Neural progenitor cell (in vitro differentiated cells): ENCODE measurements around the gene ATP6V0C. TPM values are rescaled to one million over a fixed set of nuclear protein-coding genes. Genes with fewer than 3 reads are reported as not detected.
A peak's percentile ranks its signal among the peaks of the same experiment; 100 is the strongest.

Experiments
- DNase-seq: peaks from one replicate; pipeline ENCODE4 v3.0.0-alpha.2; 2016; ENCODE audit warnings: low spot score
- H2AFZ ChIP-seq: fragments of 200-600 bp; sonication (generic); replicated peaks from 2 replicates; pipeline ENCODE4 v1.6.1; 2016; ENCODE audit warnings: antibody characterized with exemption
- H3F3A ChIP-seq: fragments of 200-600 bp; sonication (generic); 2 replicates; pipeline ENCODE4 v1.6.1; 2016; ENCODE audit warnings: antibody characterized with exemption, low read depth
- H3K27ac ChIP-seq: fragments of 200-600 bp; sonication (generic); 2 replicates; pipeline ENCODE4 v1.5.1; 2016; ENCODE audit warnings: mild to moderate bottlenecking
- H3K27me3 ChIP-seq: fragments of 200-600 bp; sonication (generic); 2 replicates; pipeline ENCODE4 v1.6.1; 2016; ENCODE audit warnings: mild to moderate bottlenecking, moderate library complexity
- H3K36me3 ChIP-seq: fragments of 200-600 bp; sonication (generic); 2 replicates; pipeline ENCODE4 v1.5.1; 2016
- H3K4me1 ChIP-seq: fragments of 200-600 bp; sonication (generic); 2 replicates; pipeline ENCODE4 v1.6.1; 2016; ENCODE audit warnings: mixed run types
- H3K4me2 ChIP-seq: fragments of 200-600 bp; sonication (generic); 2 replicates; pipeline ENCODE4 v1.6.1; 2016
- H3K4me3 ChIP-seq: fragments of 200-600 bp; sonication (generic); 2 replicates; pipeline ENCODE4 v1.5.1; 2016
- H3K79me2 ChIP-seq: fragments of 200-600 bp; sonication (generic); 2 replicates; pipeline ENCODE4 v1.6.1; 2016; ENCODE audit warnings: low read depth
- H3K9ac ChIP-seq: fragments of 200-600 bp; sonication (generic); 2 replicates; pipeline ENCODE4 v1.6.1; 2016
- H3K9me3 ChIP-seq: fragments of 200-600 bp; sonication (generic); 2 replicates; pipeline ENCODE4 v1.5.1; 2016; ENCODE audit warnings: low read depth
- H4K20me1 ChIP-seq: fragments of 200-600 bp; sonication (generic); 2 replicates; pipeline ENCODE4 v1.6.1; 2016; ENCODE audit warnings: low read depth
- H3K27ac Mint-ChIP-seq: 3 replicates; pipeline ENCODE4 v1.8.0; 2021; ENCODE audit warnings: mixed read lengths
- H3K27me3 Mint-ChIP-seq: 2 replicates; pipeline ENCODE4 v1.8.0; 2022; ENCODE audit warnings: low read depth, mild to moderate bottlenecking, inconsistent platforms, moderate library complexity, mixed read lengths; ENCODE audit not compliant: insufficient read depth
- H3K36me3 Mint-ChIP-seq: 3 replicates; pipeline ENCODE4 v1.8.0; 2021; ENCODE audit warnings: mixed read lengths
- H3K4me1 Mint-ChIP-seq: 3 replicates; pipeline ENCODE4 v1.8.0; 2021; ENCODE audit warnings: mixed read lengths
- H3K4me3 Mint-ChIP-seq: 3 replicates; pipeline ENCODE4 v1.8.0; 2021; ENCODE audit warnings: mild to moderate bottlenecking, moderate library complexity, mixed read lengths
- H3K9me3 Mint-ChIP-seq: 3 replicates; pipeline ENCODE4 v1.8.0; 2020; ENCODE audit warnings: mixed read lengths
- EZH2 ChIP-seq: fragments of 200-600 bp; sonication (generic); IDR thresholded peaks from 2 replicates; pipeline ENCODE4 v1.6.1; 2017; ENCODE audit warnings: antibody characterized with exemption, mild to moderate bottlenecking, moderate library complexity
- EZH2phosphoT487 ChIP-seq: fragments of 200-600 bp; sonication (generic); IDR thresholded peaks from 2 replicates; pipeline ENCODE4 v1.6.1; 2017; ENCODE audit warnings: antibody characterized with exemption
- total RNA-seq: library from RNA; depleted of rRNA; stranded (reverse); fragments of >200 nt; gene quantifications from 2 replicates; pipeline ENCODE4 v1.2.3, GENCODE V29; 2015; ENCODE audit warnings: low replicate concordance
- TF ChIP-seq, protein P1 (sequence below): fragments of 200-600 bp; sonication (generic); IDR thresholded peaks from 2 replicates; pipeline ENCODE4 v1.5.1; 2017; ENCODE audit warnings: antibody characterized with exemption, mild to moderate bottlenecking

Gene ATP6V0C
- total RNA-seq, 1 donor from 2014 or later, result 11.6 TPM

DNA sequence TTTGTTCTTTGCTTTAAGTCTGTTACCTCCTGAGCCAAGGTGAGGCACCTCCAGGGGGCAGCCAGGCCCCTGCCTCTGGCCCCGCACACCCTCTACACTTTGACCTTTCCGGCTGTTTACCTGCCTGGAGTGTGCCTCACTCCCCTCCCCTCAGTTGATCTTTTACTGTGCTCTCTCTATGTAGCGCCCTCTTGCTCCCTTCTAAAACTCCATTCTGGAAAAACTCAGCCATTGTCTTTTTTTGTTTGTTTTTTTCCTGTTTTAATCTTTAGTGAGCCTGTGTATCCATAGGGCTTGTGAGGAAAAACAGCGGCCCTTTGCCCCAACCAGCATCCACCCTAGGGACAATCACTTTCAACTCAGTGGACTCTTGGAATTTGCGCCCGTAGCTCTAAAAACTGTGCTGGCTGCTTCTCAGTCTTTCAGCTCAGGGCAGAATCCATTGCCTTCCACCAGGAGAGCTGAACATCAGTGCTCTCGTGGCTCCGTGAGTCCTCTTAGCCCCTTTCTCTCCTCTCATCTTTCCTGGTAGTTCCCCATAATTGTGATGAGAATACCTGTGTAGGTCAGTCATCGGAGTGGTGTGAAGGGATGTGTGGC lies 10.7 kb downstream of the ATP6V0C start:
- Histone ChIP-seq H3K9me3 (no peaks in the 10 kb centered on the region), H3K79me2 (peaks cover 16% of the 10 kb centered on the region), H3K4me3 (no peak overlapping the region), H3K4me1 (peaks cover 4% of the 10 kb centered on the region), H3K36me3 (no peaks in the 10 kb centered on the region), H3F3A (peaks cover 6% of the 10 kb centered on the region), H2AFZ (no peak overlapping the region), H3K27ac (no peak overlapping the region), H3K9ac (no peak overlapping the region), H4K20me1 (peaks cover 11% of the 10 kb centered on the region), H3K4me2 (no peak overlapping the region), H3K27me3 (no peaks in the 10 kb centered on the region)
- no peak overlapping the region for H3K27ac Mint-ChIP-seq
- peaks cover 10% of the 10 kb centered on the region for H3K4me1 Mint-ChIP-seq
- DNase-seq, result no peak
- peaks cover 2% of the 10 kb centered on the region for H3K36me3 Mint-ChIP-seq
- H3K9me3 Mint-ChIP-seq, result no peaks in the 10 kb centered on the region
- peaks cover 4% of the 10 kb centered on the region for H3K27me3 Mint-ChIP-seq
- TF ChIP-seq, protein P1, sequence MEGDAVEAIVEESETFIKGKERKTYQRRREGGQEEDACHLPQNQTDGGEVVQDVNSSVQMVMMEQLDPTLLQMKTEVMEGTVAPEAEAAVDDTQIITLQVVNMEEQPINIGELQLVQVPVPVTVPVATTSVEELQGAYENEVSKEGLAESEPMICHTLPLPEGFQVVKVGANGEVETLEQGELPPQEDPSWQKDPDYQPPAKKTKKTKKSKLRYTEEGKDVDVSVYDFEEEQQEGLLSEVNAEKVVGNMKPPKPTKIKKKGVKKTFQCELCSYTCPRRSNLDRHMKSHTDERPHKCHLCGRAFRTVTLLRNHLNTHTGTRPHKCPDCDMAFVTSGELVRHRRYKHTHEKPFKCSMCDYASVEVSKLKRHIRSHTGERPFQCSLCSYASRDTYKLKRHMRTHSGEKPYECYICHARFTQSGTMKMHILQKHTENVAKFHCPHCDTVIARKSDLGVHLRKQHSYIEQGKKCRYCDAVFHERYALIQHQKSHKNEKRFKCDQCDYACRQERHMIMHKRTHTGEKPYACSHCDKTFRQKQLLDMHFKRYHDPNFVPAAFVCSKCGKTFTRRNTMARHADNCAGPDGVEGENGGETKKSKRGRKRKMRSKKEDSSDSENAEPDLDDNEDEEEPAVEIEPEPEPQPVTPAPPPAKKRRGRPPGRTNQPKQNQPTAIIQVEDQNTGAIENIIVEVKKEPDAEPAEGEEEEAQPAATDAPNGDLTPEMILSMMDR, result no peak
- TF ChIP-seq EZH2phosphoT487, result no peak
- TF ChIP-seq EZH2, result no peak
- peak overlapping the region; percentile 9 for H3K4me3 Mint-ChIP-seq

DNA sequence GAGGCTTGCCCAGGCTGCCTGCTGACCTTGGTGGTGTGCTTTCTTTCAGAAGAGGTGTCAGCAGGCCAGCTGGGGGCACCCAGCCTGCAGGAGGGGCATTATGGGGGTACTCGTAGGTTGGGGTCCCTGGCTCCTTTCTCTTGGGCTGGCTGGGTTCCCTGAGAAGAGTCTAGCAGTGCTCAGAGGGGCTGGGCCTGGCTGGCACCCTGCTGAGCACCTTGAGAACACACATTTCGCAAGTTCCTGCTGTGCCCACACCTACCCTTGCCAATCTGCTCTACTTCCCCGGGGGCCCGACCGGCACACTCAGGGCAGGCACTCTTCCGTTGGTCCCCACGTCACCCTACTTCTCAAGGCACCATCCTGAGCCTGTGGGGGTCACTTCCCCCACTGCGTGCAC lies 12.4 kb downstream of the ATP6V0C start:
- Mint-ChIP-seq H3K4me3 (no peak overlapping the region), H3K4me1 (peaks cover 5% of the 10 kb centered on the region), H3K36me3 (no peaks in the 10 kb centered on the region), H3K9me3 (no peaks in the 10 kb centered on the region), H3K27me3 (peaks cover 5% of the 10 kb centered on the region), H3K27ac (no peak overlapping the region)
- no peak overlapping the region for H2AFZ ChIP-seq
- no peaks in the 10 kb centered on the region for H3K27me3 ChIP-seq
- no peak overlapping the region for H3K4me3 ChIP-seq
- H3K36me3 ChIP-seq, result no peaks in the 10 kb centered on the region
- peaks cover 11% of the 10 kb centered on the region for H3F3A ChIP-seq
- H4K20me1 ChIP-seq, result peaks cover 1% of the 10 kb centered on the region
- DNase-seq, result no peak
- H3K27ac ChIP-seq, result no peak overlapping the region
- no peaks in the 10 kb centered on the region for H3K9me3 ChIP-seq
- H3K79me2 ChIP-seq, result peaks cover 9% of the 10 kb centered on the region
- H3K9ac ChIP-seq, result no peak overlapping the region
- TF ChIP-seq, protein P1, result no peak
- TF ChIP-seq EZH2, result no peak
- no peak for TF ChIP-seq EZH2phosphoT487
- no peak overlapping the region for H3K4me2 ChIP-seq
- no peaks in the 10 kb centered on the region for H3K4me1 ChIP-seq

GRCh38 chr16:2527071-2527783 lies 13.5 kb downstream of the ATP6V0C start:
- Histone ChIP-seq H3K27ac (no peak overlapping the region), H3K27me3 (no peaks in the 10 kb centered on the region), H3K4me3 (no peak overlapping the region), H3K79me2 (no peaks in the 10 kb centered on the region), H4K20me1 (no peaks in the 10 kb centered on the region), H3K9ac (no peak overlapping the region), H3K4me1 (no peaks in the 10 kb centered on the region), H3K36me3 (no peaks in the 10 kb centered on the region), H3K9me3 (no peaks in the 10 kb centered on the region), H2AFZ (no peak overlapping the region), H3K4me2 (no peak overlapping the region), H3F3A (peaks cover 11% of the 10 kb centered on the region)
- no peaks in the 10 kb centered on the region for H3K9me3 Mint-ChIP-seq
- H3K27ac Mint-ChIP-seq, result no peak overlapping the region
- peaks cover 6% of the 10 kb centered on the region for H3K4me1 Mint-ChIP-seq
- H3K36me3 Mint-ChIP-seq, result no peaks in the 10 kb centered on the region
- peaks cover 8% of the 10 kb centered on the region for H3K27me3 Mint-ChIP-seq
- DNase-seq, result no peak
- TF ChIP-seq EZH2 (no peak), EZH2phosphoT487 (no peak)
- TF ChIP-seq, protein P1, result no peak
- no peak overlapping the region for H3K4me3 Mint-ChIP-seq
